GM18868 (cell line): ENCODE data around the gene DPP9.
"Not testable (repeated sequence)": the region's sequence is repeated elsewhere in the genome, so short reads cannot be mapped to it uniquely, and the experiment has no call there.

ENCODE experiments used
- ATAC-seq: cut with Tn5 transposase; IDR thresholded peaks from one replicate; pipeline ENCODE4 v1.9.1; 2021; ENCODE audit warnings: mild to moderate bottlenecking, moderate library complexity; ENCODE audit not compliant: unreplicated experiment

Gene DPP9

DNA sequence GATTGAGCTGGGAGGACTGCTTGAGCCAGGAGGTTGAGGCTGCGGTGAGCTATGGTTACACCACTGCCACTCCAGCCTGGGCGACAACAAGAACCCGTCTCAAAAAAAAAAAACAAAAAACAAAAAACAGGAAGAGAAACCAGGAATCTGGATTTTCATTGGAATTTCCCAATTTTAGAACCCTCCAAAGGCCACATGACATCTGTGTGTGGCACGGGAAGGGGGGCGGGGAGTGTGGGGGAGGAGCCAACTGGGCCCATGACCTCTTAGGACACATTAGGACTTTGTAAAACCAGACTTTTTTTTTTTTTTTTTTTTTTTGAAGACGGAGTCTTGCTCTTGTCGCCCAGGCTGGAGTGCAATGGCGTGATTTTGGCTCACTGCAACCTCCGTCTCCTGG, 32.3 kb downstream of the DPP9 start:
- ATAC-seq, result no peak

DNA sequence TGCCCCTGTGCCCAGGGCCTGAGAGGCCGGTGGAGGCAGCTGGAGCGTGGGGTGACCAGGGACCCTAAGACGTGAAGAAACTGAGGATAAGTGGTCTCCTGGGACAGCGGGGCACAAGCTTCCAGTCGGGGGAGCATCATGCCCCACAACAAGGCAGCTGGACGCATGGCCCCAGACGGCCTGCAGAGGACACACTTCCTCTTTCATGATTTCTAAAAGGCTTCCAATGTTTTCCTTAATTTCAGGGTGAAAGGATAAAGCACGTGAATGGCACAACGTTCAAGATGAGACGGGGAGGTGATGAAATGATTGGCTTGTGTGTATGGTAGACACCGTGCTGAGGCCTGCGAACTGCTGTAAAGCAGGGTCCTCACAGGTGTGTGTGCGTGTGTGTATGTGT, 33.3 kb downstream of the DPP9 start:
- no peak for ATAC-seq

GRCh38 chr19:4689403-4689802, 34.2 kb downstream of the DPP9 start:
- ATAC-seq, result no peak

GRCh38 chr19:4688587-4688986, 35.1 kb downstream of the DPP9 start:
- no peak for ATAC-seq

GRCh38 chr19:4687396-4687795, 36.2 kb downstream of the DPP9 start:
- ATAC-seq, result no peak

DNA sequence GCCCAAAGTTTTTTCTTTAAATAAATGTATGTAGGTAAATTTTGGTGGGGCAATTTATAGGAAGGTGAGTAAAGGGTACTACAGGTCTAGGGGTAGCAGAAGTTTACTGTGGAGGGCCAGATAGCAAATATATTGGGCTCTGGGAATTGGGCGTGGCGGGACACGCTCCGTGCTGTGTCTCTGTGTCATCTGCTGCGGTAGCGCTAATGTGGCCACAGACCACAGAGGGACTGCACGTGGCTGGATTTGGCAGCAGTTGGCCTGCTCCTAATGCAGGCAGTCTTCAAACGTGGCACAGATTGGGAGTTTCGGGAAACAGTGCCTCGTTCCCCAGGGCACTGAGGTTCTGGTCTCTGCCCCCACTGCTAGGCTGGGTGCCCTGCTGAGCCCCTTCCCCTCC, 36.9 kb downstream of the DPP9 start:
- no peak for ATAC-seq

DNA sequence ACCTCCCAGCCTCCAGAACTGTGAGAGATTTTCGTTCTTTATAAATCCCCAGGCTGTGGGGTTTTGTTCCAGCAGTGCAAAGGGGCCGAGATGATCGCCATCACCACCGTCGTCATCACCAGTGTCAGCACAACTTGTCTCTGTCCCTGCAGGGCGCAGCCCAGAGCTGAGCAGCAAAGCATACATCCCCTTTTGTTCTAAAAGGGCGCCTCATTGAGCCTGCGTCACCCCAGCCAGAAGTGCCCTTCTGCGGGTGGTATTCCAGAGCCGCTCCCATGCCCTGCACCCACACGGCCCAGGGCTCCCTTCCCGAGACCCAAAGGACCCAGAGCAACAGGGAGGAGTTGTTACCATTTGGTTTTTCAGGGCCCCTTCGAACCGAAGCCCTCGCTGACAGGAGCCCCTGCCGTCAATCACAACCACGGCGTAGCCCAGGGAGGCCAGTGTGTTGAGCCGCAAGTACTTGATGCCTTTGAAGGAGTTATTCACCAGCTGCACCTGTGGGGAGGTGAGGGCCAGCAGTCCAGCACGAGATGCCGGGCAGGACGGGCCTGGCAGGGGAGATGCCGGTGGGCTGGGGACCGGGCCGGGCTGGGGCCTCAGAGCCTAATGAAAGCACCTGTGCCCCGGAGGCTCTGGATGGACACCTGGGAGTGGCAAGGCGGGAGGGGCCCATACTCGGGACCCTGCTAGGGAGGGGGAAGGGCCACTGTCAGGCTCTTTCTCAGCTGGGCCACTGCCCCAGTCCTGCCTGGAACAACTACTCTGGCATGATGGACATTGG, 39.1 kb downstream of the DPP9 start:
- no peak for ATAC-seq

DNA sequence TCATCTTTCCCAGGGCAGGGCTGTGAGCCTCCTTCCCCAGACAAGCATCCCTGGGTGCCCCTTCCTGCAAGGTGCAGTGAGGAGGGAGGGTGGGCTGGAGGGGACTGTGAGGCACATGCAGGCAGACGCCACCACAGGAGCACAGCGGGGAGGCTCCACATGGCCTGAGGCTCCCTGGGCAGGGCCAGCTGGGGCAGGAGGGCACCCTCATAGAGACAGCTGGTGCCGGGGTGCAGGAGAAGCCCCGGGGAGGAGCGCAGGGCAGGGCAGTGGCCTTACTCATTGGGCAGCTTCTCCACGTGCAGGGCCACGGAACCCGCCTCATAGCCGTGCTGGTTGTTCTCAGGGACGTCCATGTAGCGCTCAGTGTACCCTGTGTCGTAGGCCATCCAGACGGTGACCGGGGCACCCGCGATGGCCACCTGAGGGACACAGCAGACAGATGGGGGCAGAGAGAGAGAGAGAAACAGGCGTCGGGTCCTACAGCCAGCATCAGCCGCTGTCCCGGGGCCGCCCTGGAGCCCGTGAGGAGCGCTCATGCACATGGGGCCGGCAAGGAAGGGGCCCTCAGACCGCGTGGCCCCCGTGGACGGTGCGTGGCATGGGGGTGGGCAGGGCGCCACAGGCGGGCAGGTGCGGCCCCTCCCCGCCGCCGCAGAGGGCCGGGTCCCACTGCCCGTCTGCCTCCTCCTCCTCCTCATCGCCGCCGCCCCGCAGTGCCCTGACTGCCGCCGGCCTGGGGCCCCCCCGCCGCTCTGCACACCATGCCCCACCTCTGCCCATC, 41.0 kb downstream of the DPP9 start:
- ATAC-seq, result no peak

DNA sequence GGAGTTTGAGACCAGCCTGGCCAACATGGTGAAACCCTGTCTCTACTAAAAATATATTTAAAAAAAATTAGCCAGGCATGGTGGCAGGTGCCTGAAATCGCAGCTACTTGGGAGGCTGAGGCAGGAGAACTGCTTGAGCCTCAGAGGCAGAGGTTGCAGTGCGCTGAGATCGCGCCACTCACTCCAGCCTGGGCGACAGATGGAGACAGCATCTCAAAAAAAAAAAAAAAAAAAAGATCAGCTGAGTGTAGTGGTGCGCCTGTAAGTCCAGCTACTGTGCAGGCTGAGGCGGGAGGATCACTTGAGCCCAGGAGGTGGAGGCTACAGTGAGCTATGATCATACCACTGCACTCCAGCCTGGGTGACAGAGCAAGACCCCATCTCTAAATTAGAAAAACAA, 43.6 kb downstream of the DPP9 start:
- ATAC-seq, result not testable (repeated sequence)

DNA sequence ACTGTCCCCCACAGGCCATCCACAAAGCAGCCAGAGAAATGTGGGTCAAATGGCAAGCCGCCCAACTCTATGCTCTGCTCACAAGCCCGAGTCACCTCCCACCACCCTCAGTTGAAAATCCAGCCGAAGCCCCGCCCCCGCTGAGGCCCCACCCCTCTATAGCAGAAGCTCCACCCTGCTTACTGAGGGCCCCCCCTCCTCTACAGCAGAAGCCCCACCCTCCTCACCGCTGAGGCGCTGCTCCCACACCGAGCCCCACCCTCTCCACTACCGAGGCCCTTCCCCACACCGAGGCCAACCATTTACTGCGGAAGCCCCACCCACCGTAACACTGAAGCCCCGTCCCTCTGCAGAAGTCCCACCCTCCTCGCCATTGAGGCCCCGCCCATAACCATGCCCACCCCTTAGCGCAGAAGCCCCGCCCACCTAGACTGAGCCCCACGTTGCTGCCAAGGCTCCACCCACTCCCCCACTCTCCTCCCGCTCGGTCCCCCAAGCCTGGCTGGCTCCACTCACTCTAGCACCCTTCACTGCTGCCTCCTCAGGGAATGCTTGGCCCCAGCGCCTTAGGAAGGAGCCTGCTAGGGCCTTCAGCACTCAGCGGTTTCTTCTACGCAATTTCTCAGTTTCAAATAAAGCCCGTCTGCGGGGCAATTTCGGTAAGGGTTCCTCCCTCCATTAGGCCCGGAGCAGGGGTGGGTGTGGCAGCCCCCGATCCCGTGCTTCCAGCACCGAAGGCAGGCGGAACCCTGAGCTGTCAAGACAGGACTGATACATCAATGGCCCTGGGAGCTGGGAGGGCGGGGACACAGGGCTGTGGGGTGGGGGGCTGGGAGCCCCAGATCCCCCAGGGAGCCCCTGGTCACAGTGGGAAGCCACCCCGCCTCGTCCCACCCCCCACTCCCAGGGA, 44.5 kb downstream of the DPP9 start:
- ATAC-seq, result no peak

DNA sequence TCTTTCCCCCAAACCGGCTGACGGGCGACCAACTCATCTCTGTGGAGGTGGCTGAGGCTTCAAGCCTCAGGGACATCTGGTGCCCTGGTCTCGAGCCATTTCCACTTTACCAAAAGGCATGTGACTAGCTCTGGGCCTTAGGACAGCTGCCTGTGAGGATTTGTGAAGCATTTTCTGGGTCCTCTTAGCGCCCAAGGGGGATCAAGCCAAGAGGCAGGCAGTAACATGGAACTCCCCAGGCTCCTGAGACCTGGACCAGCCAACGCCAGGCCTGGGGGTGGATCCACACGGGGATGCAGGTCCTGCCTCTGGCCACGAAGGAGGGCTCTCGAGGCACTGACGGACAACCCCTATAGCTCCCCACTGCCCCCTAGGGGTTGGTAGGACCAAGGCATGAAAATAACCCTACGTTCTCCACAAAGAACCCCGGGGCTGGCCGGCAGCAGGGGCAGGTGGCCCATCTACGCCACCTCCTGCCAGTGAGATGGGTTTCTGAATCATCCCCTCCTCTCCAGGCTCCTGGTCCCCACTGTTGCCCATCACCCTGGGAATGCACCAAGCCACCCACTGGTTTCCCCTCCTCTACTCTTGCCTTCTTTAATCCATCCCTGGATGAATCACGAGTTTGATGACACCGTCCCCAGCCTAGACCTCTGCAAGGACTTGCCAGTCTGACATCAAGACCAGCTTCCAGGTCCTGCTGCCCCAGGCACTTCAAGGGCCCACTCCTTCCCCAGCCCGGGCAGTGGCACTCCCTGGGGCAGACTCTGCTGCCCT, 46.5 kb downstream of the DPP9 start:
- no peak for ATAC-seq

DNA sequence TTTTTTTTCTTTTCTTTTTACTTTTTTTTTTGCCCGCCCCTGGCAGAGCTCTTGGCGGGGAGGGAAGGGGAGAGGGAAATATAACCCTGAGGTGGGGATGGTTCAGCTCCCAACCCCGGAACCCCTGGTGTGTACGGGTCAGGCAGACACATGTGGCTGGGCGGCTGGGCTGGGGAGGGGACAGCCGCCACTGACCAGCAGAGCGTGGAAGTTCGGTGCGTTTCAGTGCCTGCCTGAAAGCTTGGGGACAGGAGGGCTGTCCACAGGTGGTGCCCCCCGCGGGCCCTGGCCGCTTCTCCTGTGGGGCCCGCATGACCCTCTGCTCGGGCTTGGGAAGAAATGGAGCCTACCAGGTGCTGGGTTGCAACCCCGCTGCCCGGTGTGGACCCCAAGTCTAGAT, 48.3 kb downstream of the DPP9 start:
- no peak for ATAC-seq

DNA sequence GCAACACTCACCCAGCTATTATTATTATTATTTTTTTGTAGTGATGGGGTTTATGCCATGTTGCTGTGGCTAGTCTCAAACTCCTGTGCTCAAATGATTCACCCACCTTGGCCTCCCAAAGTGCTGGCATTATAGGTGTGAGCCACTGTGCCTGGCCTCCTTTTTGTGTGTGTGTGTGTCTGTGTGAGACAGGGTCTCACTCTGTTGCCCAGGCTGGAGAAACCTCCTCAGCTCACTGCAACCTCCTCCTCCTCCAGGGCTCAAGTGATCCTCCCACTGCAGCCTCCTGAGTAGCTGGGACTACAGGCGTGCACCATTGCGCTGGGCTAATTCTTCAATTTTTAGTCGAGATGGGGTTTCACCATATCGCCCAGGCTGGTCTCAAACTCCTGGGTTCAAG, 49.9 kb downstream of the DPP9 start:
- no peak for ATAC-seq

GRCh38 chr19:4673216-4673615, 50.4 kb downstream of the DPP9 start:
- no peak for ATAC-seq

DNA sequence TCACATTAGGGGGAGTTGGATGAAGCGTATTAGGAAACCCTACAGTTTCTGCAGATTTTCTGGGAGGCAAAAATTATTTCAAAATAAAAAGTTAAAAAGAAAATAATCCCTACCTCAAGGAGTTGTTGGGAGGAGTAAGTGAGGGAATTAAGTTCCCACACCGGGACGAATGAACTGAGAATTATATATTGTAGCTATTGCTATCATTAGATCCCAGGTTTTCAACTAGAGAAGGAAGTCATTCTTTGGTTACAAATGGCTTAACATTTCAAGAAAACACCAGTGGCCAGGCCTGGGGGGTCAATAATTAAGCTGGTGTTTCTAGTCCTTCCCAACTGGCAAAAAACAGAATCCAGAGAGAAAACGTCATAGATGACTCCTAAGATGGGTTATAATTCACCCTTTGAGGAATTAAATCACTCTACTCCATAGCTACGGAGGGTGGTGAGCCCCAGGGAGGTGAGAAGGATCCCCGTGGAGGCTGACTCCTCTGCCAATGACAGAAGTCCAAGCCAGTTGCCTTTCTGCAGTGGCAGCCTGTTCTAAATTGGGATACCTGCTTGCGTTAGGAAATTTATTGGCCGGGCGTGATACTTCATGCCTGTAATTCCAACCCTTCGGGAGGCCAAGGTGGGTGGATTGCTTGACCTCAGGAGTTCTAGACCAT, 52.3 kb downstream of the DPP9 start:
- ATAC-seq, result no peak

DNA sequence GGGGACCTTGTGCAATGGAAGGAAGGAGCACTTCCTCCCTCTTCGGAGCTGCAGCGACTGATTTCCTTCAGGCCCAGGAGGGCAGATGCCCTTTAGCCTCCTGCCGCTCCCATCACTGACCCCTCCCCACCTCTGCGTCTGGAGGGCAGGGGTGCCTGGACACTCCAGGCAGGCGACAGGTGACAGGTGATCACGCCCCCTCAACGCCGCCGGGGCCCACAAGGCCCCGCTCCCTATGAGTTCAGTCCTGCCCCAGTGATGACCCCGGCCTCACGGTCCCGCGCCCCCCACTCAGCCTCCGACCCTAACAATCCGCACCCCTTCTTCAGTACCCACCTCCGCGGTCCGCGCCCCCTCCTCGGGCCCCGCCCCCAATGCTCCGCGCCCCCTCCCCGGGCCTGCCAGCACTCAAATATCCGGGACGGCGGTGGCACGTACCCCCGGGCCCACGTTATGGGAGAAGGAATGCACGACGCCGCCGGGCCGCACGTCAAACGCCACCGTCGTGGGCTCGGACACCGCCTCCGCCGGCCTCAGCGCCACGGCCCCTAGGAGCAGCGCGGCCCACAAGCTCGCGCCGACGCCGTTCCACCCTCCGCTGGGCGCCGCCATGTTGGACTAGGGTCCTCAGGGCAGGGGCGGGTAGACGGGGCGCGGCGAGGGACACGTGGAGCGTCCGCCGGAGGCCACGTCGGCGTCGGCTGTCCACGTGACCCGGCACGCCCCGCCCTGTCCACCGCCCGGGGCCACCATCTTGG, 53.7 kb downstream of the DPP9 start, which contains the start of gene MYDGF:
Gene MYDGF (minus strand): TSS at position 620 of the 758 bp plus-strand sequence. CDS start 8 bp downstream, at position 612.
- peak; percentile 79 for ATAC-seq

- ATAC-seq, result no peak
Observed at GRCh38 chr19:4664642-4665041, 59.0 kb downstream of the DPP9 start.

GRCh38 chr19:4662812-4663211, 60.8 kb downstream of the DPP9 start:
- ATAC-seq, result no peak

DNA sequence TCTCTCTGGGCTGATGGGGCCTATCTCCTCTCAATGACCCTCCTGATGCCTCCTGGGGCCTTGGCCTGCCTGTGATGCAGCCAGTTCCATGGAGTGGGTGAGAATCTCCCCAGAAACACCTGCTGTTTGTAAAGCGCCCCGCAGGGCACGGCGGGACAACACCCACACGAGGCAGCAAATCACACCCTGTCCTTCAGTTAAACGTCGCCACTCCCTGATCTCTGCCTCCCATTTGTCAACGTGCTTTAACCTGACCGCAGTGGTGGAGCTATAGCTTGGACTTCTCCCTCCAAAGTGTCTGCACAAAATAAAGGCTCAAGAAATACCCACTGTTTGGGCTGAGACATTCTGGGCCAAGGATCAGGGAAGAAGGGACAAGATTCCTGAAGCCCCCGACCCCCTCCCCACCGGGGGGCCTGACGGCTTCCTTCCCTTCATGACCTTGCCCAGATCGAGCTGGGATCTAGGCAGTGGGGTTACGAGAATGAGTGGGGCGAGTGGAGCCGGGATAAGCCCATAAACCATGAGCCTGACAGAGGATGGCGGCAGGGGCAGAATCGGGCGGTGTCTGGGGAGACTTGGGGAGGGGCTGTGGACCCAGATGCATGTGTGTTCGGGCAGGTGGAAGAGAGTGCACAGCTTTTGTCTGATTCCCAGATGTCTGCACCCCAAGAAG, 61.5 kb downstream of the DPP9 start:
- ATAC-seq, result no peak
